ENCODE results near the gene SMCO2. TPM values are rescaled to one million over a fixed set of nuclear protein-coding genes. Genes with fewer than 3 reads are reported as not detected.

The SMCO2 gene
- polyA plus RNA-seq, 3 donors: 17.4 TPM; not detected in 2

DNA sequence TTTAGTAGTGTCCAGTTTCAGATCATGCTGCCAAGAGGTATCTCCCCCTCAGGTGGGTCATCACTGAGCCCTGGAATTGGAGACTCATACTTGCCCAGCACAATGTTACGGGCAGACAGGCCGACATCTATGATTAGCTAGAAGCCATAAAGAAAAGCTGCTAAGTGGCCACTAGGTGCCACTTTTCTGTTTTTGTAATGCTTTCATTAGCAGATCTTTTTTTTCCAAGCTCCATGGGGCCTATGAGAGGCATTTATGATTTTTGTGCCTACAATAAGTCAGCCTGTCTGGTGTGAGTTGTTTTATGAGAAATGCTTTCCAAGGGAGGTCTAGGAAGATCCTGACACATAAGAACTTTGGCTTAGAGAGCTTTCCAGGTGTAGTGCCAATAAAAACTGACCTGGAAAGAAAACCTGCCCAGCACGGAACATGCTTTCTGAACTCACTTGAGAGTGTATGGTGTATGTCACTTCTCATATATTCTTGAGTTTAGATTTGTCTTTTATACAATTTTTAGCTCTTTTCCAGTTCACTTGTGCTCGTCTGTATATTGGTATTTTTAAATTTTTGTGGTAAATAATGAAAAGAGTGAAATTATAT lies 21.8 kb upstream of the SMCO2 start:
- H3K27ac Mint-ChIP-seq: peak overlapping the region in 2 of 7 donors; percentile 69 to 75
- Histone ChIP-seq H3K9me3 (replicated peaks in 1 of 2; ENCODE audit: control insufficient read depth in 1 of 2, insufficient read depth in 1 of 2, low read length in 2 of 2) (no peaks in the 10 kb centered on the region), H3K27ac (ENCODE audit: low read depth in 1 of 2, low read length in 2 of 2) (no peak overlapping the region), H3K4me1 (ENCODE audit: control insufficient read depth in 1 of 2, insufficient read depth in 2 of 2, low read length in 2 of 2) (no peaks in the 10 kb centered on the region), H3K79me2 (ENCODE audit: insufficient read depth, low read length) (no peaks in the 10 kb centered on the region), H4K20me1 (ENCODE audit: insufficient read depth, low read length) (no peaks in the 10 kb centered on the region), H3K4me2 (replicated peaks; ENCODE audit: extremely low read depth, low read length, poor library complexity, severe bottlenecking) (no peak overlapping the region), H3K4me3 (replicated peaks in 1 of 3; ENCODE audit: low read depth in 2 of 3, low read length in 3 of 3) (no peak overlapping the region), H3K9ac (ENCODE audit: insufficient read depth, low read length, poor library complexity, severe bottlenecking) (no peak overlapping the region), H2AFZ (ENCODE audit: insufficient read depth, low read depth, low read length, poor library complexity, severe bottlenecking) (no peak overlapping the region), H3K36me3 (replicated peaks in 1 of 2; ENCODE audit: control insufficient read depth in 1 of 2, insufficient read depth in 2 of 2, low read length in 2 of 2) (no peaks in the 10 kb centered on the region), H3K27me3 (ENCODE audit: control insufficient read depth in 2 of 2, insufficient read depth in 2 of 2, low read length in 2 of 2) (no peaks in the 10 kb centered on the region)
- intact Hi-C loops (cut with micrococcal nuclease): no loop called here
- H3K9me3 Mint-ChIP-seq: no peaks in the 10 kb centered on the region
- H3K36me3 Mint-ChIP-seq: no peaks in the 10 kb centered on the region
- peaks cover 4% of the 10 kb centered on the region for H3K4me1 Mint-ChIP-seq
- H3K4me3 Mint-ChIP-seq: no peak overlapping the region
- WGBS (ENCODE audit: insufficient coverage): 82% methylated on average over 2 of the region's 4 CpGs
- peaks cover 0 to 1% (median 0%) of the 10 kb centered on the region in 3 donors for H3K27me3 Mint-ChIP-seq (ENCODE audit: low read depth in 3 of 3)
- peak in 2 of 3 donors; percentile 7 to 16 for DNase-seq
- TF ChIP-seq, protein P1, sequence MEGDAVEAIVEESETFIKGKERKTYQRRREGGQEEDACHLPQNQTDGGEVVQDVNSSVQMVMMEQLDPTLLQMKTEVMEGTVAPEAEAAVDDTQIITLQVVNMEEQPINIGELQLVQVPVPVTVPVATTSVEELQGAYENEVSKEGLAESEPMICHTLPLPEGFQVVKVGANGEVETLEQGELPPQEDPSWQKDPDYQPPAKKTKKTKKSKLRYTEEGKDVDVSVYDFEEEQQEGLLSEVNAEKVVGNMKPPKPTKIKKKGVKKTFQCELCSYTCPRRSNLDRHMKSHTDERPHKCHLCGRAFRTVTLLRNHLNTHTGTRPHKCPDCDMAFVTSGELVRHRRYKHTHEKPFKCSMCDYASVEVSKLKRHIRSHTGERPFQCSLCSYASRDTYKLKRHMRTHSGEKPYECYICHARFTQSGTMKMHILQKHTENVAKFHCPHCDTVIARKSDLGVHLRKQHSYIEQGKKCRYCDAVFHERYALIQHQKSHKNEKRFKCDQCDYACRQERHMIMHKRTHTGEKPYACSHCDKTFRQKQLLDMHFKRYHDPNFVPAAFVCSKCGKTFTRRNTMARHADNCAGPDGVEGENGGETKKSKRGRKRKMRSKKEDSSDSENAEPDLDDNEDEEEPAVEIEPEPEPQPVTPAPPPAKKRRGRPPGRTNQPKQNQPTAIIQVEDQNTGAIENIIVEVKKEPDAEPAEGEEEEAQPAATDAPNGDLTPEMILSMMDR (IDR thresholded peaks at IDR 0.05): peak; percentile 40

DNA sequence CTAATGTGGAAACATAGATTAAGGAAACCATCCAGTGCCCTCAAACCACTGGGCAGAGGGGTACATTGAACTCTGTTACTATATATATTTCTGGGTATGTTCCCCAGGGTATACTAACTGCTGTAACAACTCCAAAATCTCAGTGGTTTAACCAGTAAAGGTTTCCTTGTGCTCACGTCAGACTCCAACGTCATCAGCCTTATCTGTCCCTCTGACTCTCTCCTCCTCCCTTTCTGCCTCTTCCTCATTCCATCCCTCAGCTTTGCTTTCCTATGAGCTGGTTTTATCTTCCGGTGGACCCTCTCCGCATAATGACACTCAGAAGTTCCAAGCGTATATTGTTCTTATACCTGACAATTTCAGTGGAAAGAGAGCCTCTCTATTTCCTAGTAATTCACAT lies 21.2 kb upstream of the SMCO2 start:
- peaks cover 8% of the 10 kb centered on the region for H3K4me1 Mint-ChIP-seq
- Histone ChIP-seq H3K36me3 (replicated peaks in 1 of 2; ENCODE audit: control insufficient read depth in 1 of 2, insufficient read depth in 2 of 2, low read length in 2 of 2) (no peaks in the 10 kb centered on the region), H3K4me1 (ENCODE audit: control insufficient read depth in 1 of 2, insufficient read depth in 2 of 2, low read length in 2 of 2) (no peaks in the 10 kb centered on the region), H3K27ac (ENCODE audit: low read depth in 1 of 2, low read length in 2 of 2) (no peak overlapping the region), H2AFZ (ENCODE audit: insufficient read depth, low read depth, low read length, poor library complexity, severe bottlenecking) (no peak overlapping the region), H3K4me2 (replicated peaks; ENCODE audit: extremely low read depth, low read length, poor library complexity, severe bottlenecking) (no peak overlapping the region), H3K9ac (ENCODE audit: insufficient read depth, low read length, poor library complexity, severe bottlenecking) (no peak overlapping the region), H3K79me2 (ENCODE audit: insufficient read depth, low read length) (no peaks in the 10 kb centered on the region), H3K4me3 (replicated peaks in 1 of 3; ENCODE audit: low read depth in 2 of 3, low read length in 3 of 3) (no peak overlapping the region), H4K20me1 (ENCODE audit: insufficient read depth, low read length) (no peaks in the 10 kb centered on the region), H3K9me3 (replicated peaks in 1 of 2; ENCODE audit: control insufficient read depth in 1 of 2, insufficient read depth in 1 of 2, low read length in 2 of 2) (no peaks in the 10 kb centered on the region), H3K27me3 (ENCODE audit: control insufficient read depth in 2 of 2, insufficient read depth in 2 of 2, low read length in 2 of 2) (no peaks in the 10 kb centered on the region)
- H3K9me3 Mint-ChIP-seq: no peaks in the 10 kb centered on the region
- H3K27ac Mint-ChIP-seq: no peak overlapping the region
- intact Hi-C loops (cut with micrococcal nuclease): no loop called here
- no peak overlapping the region for H3K4me3 Mint-ChIP-seq
- TF ChIP-seq, protein P1 (IDR thresholded peaks at IDR 0.05): no peak
- no peaks in the 10 kb centered on the region for H3K36me3 Mint-ChIP-seq
- no peak for DNase-seq
- H3K27me3 Mint-ChIP-seq (ENCODE audit: low read depth in 3 of 3): peaks cover 0 to 1% (median 0%) of the 10 kb centered on the region in 3 donors
- 75% methylated on average over 4 of the region's 5 CpGs for WGBS (ENCODE audit: insufficient coverage)
